VCaP (cell line): ENCODE results near the gene TRPC4.

Experiments used
- H3K27ac ChIP-seq: fragments of 450-650 bp; 2 replicates; pipeline ENCODE4 v1.5.1; 2017
- TF ChIP-seq, protein P1 (sequence below): fragments of 450-650 bp; conservative IDR thresholded peaks from 2 replicates; pipeline ENCODE4 v1.5.1; 2017; ENCODE audit warnings: mild to moderate bottlenecking, moderate library complexity

The TRPC4 gene

DNA sequence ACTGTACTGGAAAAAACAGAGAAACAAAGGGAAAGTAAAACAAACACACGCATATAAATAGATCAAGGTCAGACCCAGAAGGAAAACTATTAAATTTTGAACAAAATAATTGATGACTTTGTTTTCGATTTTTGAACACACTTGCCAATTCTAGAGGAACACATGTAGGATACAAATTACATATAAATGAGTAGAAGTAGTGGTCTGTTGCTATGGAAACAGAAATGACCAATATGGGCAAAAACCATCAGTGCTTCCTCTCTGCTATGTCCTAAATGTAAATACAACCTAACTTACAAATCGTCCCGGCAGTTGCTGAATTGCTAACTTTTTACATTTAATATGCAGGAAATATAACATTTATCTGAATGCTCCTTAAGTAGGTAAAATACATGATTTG lies 205.8 kb downstream of the TRPC4 start:
- TF ChIP-seq, protein P1, sequence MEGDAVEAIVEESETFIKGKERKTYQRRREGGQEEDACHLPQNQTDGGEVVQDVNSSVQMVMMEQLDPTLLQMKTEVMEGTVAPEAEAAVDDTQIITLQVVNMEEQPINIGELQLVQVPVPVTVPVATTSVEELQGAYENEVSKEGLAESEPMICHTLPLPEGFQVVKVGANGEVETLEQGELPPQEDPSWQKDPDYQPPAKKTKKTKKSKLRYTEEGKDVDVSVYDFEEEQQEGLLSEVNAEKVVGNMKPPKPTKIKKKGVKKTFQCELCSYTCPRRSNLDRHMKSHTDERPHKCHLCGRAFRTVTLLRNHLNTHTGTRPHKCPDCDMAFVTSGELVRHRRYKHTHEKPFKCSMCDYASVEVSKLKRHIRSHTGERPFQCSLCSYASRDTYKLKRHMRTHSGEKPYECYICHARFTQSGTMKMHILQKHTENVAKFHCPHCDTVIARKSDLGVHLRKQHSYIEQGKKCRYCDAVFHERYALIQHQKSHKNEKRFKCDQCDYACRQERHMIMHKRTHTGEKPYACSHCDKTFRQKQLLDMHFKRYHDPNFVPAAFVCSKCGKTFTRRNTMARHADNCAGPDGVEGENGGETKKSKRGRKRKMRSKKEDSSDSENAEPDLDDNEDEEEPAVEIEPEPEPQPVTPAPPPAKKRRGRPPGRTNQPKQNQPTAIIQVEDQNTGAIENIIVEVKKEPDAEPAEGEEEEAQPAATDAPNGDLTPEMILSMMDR: no peak
- H3K27ac ChIP-seq: no peak overlapping the region

- TF ChIP-seq, protein P1: no peak
- no peak overlapping the region for H3K27ac ChIP-seq
These were observed 206.9 kb downstream of the TRPC4 start for GRCh38 chr13:37662624-37663023.

DNA sequence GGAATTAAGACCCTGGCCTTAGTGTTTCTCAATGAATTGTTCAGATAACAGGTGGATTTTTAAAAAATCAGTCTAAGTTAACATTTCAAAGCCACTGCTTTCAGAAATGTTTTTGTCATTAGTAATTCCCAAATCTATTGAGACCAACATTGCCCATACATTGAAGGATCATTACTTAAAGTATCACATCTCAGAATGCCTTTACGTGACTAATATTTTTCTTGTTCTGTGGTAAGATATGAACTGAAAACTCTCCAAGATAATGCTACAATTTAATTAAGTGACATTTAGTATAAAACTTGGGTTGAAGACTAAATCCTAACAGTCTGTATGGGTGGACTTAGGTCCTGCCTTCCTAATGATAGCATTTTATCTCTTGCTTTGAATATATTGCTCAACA lies 211.6 kb downstream of the TRPC4 start:
- TF ChIP-seq, protein P1: no peak
- no peak overlapping the region for H3K27ac ChIP-seq

- no peak overlapping the region for H3K27ac ChIP-seq
These were observed 212.4 kb downstream of the TRPC4 start for GRCh38 chr13:37657134-37657533.

GRCh38 chr13:37656247-37656940 lies 213.2 kb downstream of the TRPC4 start:
- TF ChIP-seq, protein P1: no peak
- H3K27ac ChIP-seq: no peak overlapping the region

More at GRCh38 chr13:37657134-37657533, 212.4 kb downstream of the TRPC4 start:
- TF ChIP-seq, protein P1: no peak

GRCh38 chr13:37652596-37652995 lies 217.0 kb downstream of the TRPC4 start:
- TF ChIP-seq, protein P1: no peak

GRCh38 chr13:37651891-37652290 lies 217.7 kb downstream of the TRPC4 start:
- no peak overlapping the region for H3K27ac ChIP-seq
- TF ChIP-seq, protein P1: no peak

More at GRCh38 chr13:37652596-37652995, 217.0 kb downstream of the TRPC4 start:
- H3K27ac ChIP-seq: no peak overlapping the region
